Vagina (tissue), 2 donors: ENCODE results near the gene PKN1.
"Not testable (repeated sequence)": the region's sequence is repeated elsewhere in the genome, so short reads cannot be mapped to it uniquely, and the experiment has no call there.

ENCODE experiments used
- CTCF ChIP-seq, 3 experiments: fragments of 450-650 bp in 2 of 3; fragments of 200-600 bp in 1 of 3; sonication (generic) in 1 of 3; IDR thresholded peaks; one replicate each; pipeline ENCODE4 v1.5.1; 2017 to 2019; ENCODE audit warnings: antibody characterized with exemption in 3 of 3, mild to moderate bottlenecking in 2 of 3, moderate library complexity in 2 of 3
- POLR2A ChIP-seq, 2 donors: fragments of 450-650 bp; IDR thresholded peaks; one replicate each; pipeline ENCODE4 v1.6.1; 2017; ENCODE audit warnings: antibody characterized with exemption in 2 of 2, mild to moderate bottlenecking in 2 of 2, moderate library complexity in 2 of 2
- POLR2AphosphoS5 ChIP-seq, 2 donors: sonication (generic); formaldehyde crosslinking; IDR thresholded peaks; one replicate each; pipeline ENCODE4 v1.9.0; 2017; ENCODE audit warnings: antibody characterized with exemption in 2 of 2, mild to moderate bottlenecking in 2 of 2, low read depth in 1 of 2; ENCODE audit not compliant: insufficient read depth in 1 of 2

GRCh38 chr19:14397168-14397567 lies 35.9 kb upstream of the PKN1 start:
- TF ChIP-seq CTCF (IDR thresholded peaks at IDR 0.05); POLR2A (IDR thresholded peaks at IDR 0.05); POLR2AphosphoS5 (IDR thresholded peaks at IDR 0.05; ENCODE audit: insufficient read depth in 1 of 2, low read depth in 1 of 2): not testable (repeated sequence)
